ENCODE results near the gene GPATCH4. TPM values are rescaled to one million over a fixed set of nuclear protein-coding genes. Genes with fewer than 3 reads are reported as not detected.
"Not testable (repeated sequence)": the region's sequence is repeated elsewhere in the genome, so short reads cannot be mapped to it uniquely, and the experiment has no call there.

GPATCH4 gene
- 58.7 TPM for polyA plus RNA-seq (2012; ENCODE audit: insufficient read depth, insufficient read length)

GRCh38 chr1:156601122-156601830, at the start of gene GPATCH4:
TSS of gene GPATCH4 (minus strand) at chr1:156601479.
- DNase-seq (ENCODE audit: low read depth, low spot score), result peak; percentile 81
- H3K4me3 ChIP-seq (ENCODE audit: low read length), result peak within 1 kb of the TSS; percentile 78

GRCh38 chr1:156648951-156649350, 47.7 kb upstream of the GPATCH4 start:
- DNase-seq (ENCODE audit: low read depth, low spot score), result no peak
- no peak overlapping the region for H3K4me3 ChIP-seq (ENCODE audit: low read length)

DNA sequence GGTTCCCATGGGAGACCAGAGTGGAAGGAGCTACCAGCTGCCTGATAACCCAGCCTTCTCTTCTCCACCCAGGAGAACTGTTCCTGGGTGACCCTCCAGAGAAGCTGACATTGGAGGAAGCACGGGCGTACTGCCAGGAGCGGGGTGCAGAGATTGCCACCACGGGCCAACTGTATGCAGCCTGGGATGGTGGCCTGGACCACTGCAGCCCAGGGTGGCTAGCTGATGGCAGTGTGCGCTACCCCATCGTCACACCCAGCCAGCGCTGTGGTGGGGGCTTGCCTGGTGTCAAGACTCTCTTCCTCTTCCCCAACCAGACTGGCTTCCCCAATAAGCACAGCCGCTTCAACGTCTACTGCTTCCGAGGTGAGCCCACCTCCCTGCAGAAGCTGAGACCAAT, 47.2 kb upstream of the GPATCH4 start:
- DNase-seq (ENCODE audit: low read depth, low spot score), result no peak

GRCh38 chr1:156647351-156647750, 46.1 kb upstream of the GPATCH4 start:
- H3K4me3 ChIP-seq (ENCODE audit: low read length), result no peak overlapping the region
- no peak for DNase-seq (ENCODE audit: low read depth, low spot score)

More for the DNA sequence above, 47.2 kb upstream of the GPATCH4 start:
- H3K4me3 ChIP-seq (ENCODE audit: low read length), result no peak overlapping the region

GRCh38 chr1:156646738-156647211, 45.5 kb upstream of the GPATCH4 start:
- H3K4me3 ChIP-seq (ENCODE audit: low read length), result no peak overlapping the region
- DNase-seq (ENCODE audit: low read depth, low spot score), result no peak

DNA sequence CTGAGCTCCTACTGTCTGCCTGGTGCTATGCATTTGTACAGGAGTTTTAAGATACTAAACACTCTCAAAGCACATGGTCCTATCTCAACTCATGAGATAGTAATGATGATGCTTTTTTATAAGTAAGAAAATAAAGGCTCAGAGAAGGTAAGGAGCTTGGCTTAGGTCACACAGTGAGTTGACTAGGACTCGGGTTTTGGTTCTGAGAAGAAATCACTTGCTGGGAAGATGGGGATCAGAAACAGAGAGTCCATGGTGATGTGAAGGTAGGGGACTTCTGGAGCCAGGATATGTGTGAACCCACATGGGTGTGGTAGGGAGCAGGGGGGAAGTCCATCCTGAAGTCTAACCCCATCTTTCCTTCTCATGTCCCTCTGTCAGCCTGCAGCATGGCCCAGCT, 44.4 kb upstream of the GPATCH4 start:
- no peak for DNase-seq (ENCODE audit: low read depth, low spot score)

GRCh38 chr1:156645056-156645455, 43.8 kb upstream of the GPATCH4 start:
- no peak overlapping the region for H3K4me3 ChIP-seq (ENCODE audit: low read length)
- DNase-seq (ENCODE audit: low read depth, low spot score), result no peak

More for the DNA sequence above, 44.4 kb upstream of the GPATCH4 start:
- no peak overlapping the region for H3K4me3 ChIP-seq (ENCODE audit: low read length)

DNA sequence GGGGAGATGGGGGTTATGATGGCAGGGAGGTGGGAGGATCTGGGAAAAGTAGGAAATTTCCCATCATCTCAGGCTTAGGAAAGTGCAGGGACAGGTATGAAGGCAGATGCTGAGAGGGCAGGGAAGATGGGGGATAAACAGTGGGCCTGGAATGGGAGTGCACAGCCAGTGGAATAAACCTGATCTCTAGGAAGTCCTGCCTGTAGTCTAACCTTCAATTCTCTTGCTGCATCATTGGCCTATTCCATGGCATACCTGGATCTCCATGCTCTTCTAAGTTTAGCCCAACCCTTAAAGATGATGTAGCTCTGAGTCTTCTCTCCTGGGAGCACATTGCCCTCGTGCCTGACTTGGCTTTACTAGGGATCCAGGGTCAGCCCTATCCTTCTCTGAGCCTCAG, 43.4 kb upstream of the GPATCH4 start:
- no peak overlapping the region for H3K4me3 ChIP-seq (ENCODE audit: low read length)
- no peak for DNase-seq (ENCODE audit: low read depth, low spot score)

- DNase-seq (ENCODE audit: low read depth, low spot score), result no peak
- H3K4me3 ChIP-seq (ENCODE audit: low read length), result no peak overlapping the region
These were observed 42.9 kb upstream of the GPATCH4 start for GRCh38 chr1:156644146-156644545.

DNA sequence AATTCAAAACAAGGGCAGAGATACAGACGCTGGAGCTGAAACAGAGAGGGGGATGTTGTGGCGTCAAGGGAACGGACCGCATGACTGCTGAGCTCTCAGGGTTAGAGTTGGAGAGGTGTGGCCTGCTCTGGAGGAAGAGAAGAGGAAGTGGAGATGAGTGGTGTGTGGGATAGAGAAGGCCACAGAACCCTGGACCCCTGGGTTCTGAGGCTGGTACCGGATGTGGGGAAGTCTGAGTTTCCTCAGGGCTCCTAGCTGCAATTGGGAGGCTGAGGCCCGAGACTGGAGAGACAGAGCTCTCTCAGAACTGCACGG, 42.5 kb upstream of the GPATCH4 start:
- peak; percentile 82 for DNase-seq (ENCODE audit: low read depth, low spot score)
- H3K4me3 ChIP-seq (ENCODE audit: low read length), result no peak overlapping the region

DNA sequence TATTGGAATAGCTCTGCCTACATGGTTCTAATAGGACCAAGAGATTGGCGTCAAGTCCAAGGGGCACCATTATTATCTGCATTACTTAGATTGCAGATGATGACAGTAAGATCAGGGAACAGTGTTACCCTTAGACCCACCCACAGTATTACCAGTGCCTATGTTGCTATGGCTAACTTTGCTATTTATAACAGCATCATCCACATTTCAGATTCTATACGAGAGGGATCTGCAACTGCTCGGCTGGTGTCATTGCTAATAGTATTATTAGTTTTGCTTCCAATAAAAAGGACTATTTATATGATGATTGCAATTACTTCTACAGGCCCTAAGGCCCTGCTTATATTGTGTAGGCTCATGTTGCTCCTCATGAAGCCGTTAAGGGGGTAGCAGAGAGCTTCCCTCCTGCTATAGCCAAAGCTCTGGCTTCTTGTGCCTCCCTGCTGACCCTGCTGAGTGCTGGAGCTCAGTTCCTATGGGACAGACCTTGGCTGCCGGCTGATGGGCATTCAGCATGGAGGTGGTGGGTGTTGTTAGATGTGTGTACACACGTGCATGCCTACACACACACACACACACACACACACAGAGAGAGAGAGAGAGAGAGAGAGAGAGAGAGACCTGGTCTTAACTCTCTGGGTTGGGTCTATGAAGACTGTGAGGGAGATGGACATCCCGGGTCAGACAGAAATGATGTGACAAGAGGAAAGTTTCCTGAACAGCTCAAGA, 41.9 kb upstream of the GPATCH4 start:
- DNase-seq (ENCODE audit: low read depth, low spot score), result no peak
- no peak overlapping the region for H3K4me3 ChIP-seq (ENCODE audit: low read length)

GRCh38 chr1:156642265-156643048, 41.2 kb upstream of the GPATCH4 start:
- DNase-seq (ENCODE audit: low read depth, low spot score), result no peak
- H3K4me3 ChIP-seq (ENCODE audit: low read length), result no peak overlapping the region

DNA sequence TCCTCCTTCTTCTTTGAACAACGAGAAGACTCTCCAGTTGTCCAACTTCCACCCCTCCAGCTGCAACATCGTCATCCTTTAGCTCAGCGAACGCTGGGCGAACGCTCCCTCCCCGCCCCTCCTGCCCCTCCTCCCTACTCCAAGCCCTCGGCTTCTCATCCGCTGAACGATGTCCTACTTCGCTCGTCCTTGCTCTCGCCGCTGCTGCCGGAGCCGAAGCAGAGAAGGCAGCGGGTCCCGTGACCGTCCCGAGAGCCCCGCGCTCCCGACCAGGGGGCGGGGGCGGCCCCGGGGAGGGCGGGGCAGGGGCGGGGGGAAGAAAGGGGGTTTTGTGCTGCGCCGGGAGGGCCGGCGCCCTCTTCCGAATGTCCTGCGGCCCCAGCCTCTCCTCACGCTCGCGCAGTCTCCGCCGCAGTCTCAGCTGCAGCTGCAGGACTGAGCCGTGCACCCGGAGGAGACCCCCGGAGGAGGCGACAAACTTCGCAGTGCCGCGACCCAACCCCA, 40.5 kb upstream of the GPATCH4 start, which contains the start of gene BCAN:
BCAN (plus strand) TSS at position 357 of the 504 bp plus-strand sequence. CDS start 3,938 bp downstream, outside the sequence.
- DNase-seq (ENCODE audit: low read depth, low spot score), result no peak
- H3K4me3 ChIP-seq (ENCODE audit: low read length), result no peak within 1 kb of the TSS

- no peak overlapping the region for H3K4me3 ChIP-seq (ENCODE audit: low read length)
- no peak for DNase-seq (ENCODE audit: low read depth, low spot score)
These were observed 39.8 kb upstream of the GPATCH4 start for GRCh38 chr1:156640842-156641706.

- H3K4me3 ChIP-seq (ENCODE audit: low read length), result no peak overlapping the region
- no peak for DNase-seq (ENCODE audit: low read depth, low spot score)
These were observed 38.4 kb upstream of the GPATCH4 start for GRCh38 chr1:156639601-156640101.

GRCh38 chr1:156638189-156638985, 37.1 kb upstream of the GPATCH4 start:
- no peak overlapping the region for H3K4me3 ChIP-seq (ENCODE audit: low read length)

DNA sequence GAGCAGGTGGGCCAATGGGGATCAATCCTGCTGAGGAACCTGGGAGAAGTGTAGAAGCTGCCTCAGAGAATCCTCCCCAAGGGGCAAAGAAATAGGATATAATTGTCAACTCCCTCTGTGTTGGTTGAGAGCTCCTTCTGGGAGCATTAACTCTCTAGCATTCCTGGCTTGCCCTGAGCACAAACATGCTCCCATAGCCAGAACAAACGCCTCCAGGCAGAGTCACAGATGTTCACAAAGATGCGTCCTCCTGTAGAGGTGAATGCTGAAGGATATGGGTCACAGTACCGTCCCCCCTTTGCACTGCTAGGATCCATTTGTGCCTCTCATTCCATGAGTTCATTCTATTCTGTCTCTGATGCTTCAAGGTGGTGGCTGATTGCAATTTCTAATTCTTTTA, 31.1 kb upstream of the GPATCH4 start:
- DNase-seq (ENCODE audit: low read depth, low spot score), result no peak

More at GRCh38 chr1:156638189-156638985, 37.1 kb upstream of the GPATCH4 start:
- DNase-seq (ENCODE audit: low read depth, low spot score), result no peak

GRCh38 chr1:156631152-156631551, 29.9 kb upstream of the GPATCH4 start:
- not testable (repeated sequence) for H3K4me3 ChIP-seq (ENCODE audit: low read length); DNase-seq (ENCODE audit: low read depth, low spot score)

More for the DNA sequence above, 31.1 kb upstream of the GPATCH4 start:
- no peak overlapping the region for H3K4me3 ChIP-seq (ENCODE audit: low read length)
